ENCODE data around the gene CWH43. TPM values are rescaled to one million over a fixed set of nuclear protein-coding genes. Genes with fewer than 3 reads are reported as not detected.
"Not testable (repeated sequence)": the region's sequence is repeated elsewhere in the genome, so short reads cannot be mapped to it uniquely, and the experiment has no call there.

CWH43 gene
- total RNA-seq, 2 donors from 2014 or later, result not detected

GRCh38 chr4:48970471-48970921 is 15.6 kb upstream of the CWH43 start:
- H3K9me3 ChIP-seq, result no peaks in the 10 kb centered on the region
- no peak for DNase-seq (ENCODE audit: low spot score)
- H3K27me3 ChIP-seq (replicated peaks; ENCODE audit: insufficient read depth), result no peaks in the 10 kb centered on the region
- H3K4me1 ChIP-seq (ENCODE audit: control insufficient read depth in 1 of 2, low read depth in 2 of 2), result no peaks in the 10 kb centered on the region
- no peak for TF ChIP-seq CTCF (IDR thresholded peaks at IDR 0.05)
- no peaks in the 10 kb centered on the region for H3K36me3 ChIP-seq
- no peak overlapping the region for H3K27ac ChIP-seq
- ATAC-seq (ENCODE audit: insufficient number of reproducible peaks, low FRiP score, low read depth), result no peak
- H3K4me3 ChIP-seq, result no peak overlapping the region

- Histone ChIP-seq H3K9me3 (no peaks in the 10 kb centered on the region), H3K4me1 (ENCODE audit: control insufficient read depth in 1 of 2, low read depth in 2 of 2) (no peaks in the 10 kb centered on the region), H3K27me3 (replicated peaks; ENCODE audit: insufficient read depth) (no peaks in the 10 kb centered on the region), H3K36me3 (no peaks in the 10 kb centered on the region), H3K4me3 (no peak overlapping the region), H3K27ac (no peak overlapping the region)
- TF ChIP-seq CTCF (IDR thresholded peaks at IDR 0.05), result no peak
- no peak for ATAC-seq (ENCODE audit: insufficient number of reproducible peaks, low FRiP score, low read depth)
- no peak for DNase-seq (ENCODE audit: low spot score)
Measured at GRCh38 chr4:48974979-48975640, 11.0 kb upstream of the CWH43 start.

GRCh38 chr4:48976041-48976440 is 10.0 kb upstream of the CWH43 start:
- ATAC-seq (ENCODE audit: insufficient number of reproducible peaks, low FRiP score, low read depth) (no peak), DNase-seq (ENCODE audit: low spot score) (no peak)
- TF ChIP-seq CTCF (IDR thresholded peaks at IDR 0.05), result no peak
- no peaks in the 10 kb centered on the region for H3K36me3 ChIP-seq
- no peaks in the 10 kb centered on the region for H3K4me1 ChIP-seq (ENCODE audit: control insufficient read depth in 1 of 2, low read depth in 2 of 2)
- no peak overlapping the region for H3K27ac ChIP-seq
- no peak overlapping the region for H3K4me3 ChIP-seq
- no peaks in the 10 kb centered on the region for H3K9me3 ChIP-seq
- no peaks in the 10 kb centered on the region for H3K27me3 ChIP-seq (replicated peaks; ENCODE audit: insufficient read depth)

GRCh38 chr4:48979914-48980579 is 6.0 kb upstream of the CWH43 start:
- Histone ChIP-seq H3K27ac (no peak overlapping the region), H3K36me3 (no peaks in the 10 kb centered on the region), H3K9me3 (no peaks in the 10 kb centered on the region), H3K4me3 (no peak overlapping the region), H3K27me3 (replicated peaks; ENCODE audit: insufficient read depth) (no peaks in the 10 kb centered on the region), H3K4me1 (ENCODE audit: control insufficient read depth in 1 of 2, low read depth in 2 of 2) (no peaks in the 10 kb centered on the region)
- ATAC-seq (ENCODE audit: insufficient number of reproducible peaks, low FRiP score, low read depth), result no peak
- no peak for TF ChIP-seq CTCF (IDR thresholded peaks at IDR 0.05)
- DNase-seq (ENCODE audit: low spot score), result no peak

- not testable (repeated sequence) for ATAC-seq (ENCODE audit: insufficient number of reproducible peaks, low FRiP score, low read depth); H3K27me3 ChIP-seq (replicated peaks; ENCODE audit: insufficient read depth); H3K36me3 ChIP-seq; H3K4me1 ChIP-seq (ENCODE audit: control insufficient read depth in 1 of 2, low read depth in 2 of 2); H3K9me3 ChIP-seq; DNase-seq (ENCODE audit: low spot score); H3K4me3 ChIP-seq; H3K27ac ChIP-seq
Measured at GRCh38 chr4:48984005-48984404, 2.1 kb upstream of the CWH43 start.
